Prostate gland (tissue), 2 donors: ENCODE measurements around the gene RASL10B. TPM values are rescaled to one million over a fixed set of nuclear protein-coding genes. Genes with fewer than 3 reads are reported as not detected.

Experiments
- DNase-seq: peaks from one replicate; pipeline ENCODE4 v3.0.0-alpha.2; 2019; ENCODE audit warnings: low spot score
- H3K27ac ChIP-seq, 2 donors: fragments of 200-600 bp; sonication (generic); 2 replicates each; pipeline ENCODE4 v1.5.1; 2017 to 2019
- H3K27me3 ChIP-seq: fragments of 200-600 bp; sonication (generic); replicated peaks from 2 replicates; pipeline ENCODE4 v1.5.1; 2019; ENCODE audit not compliant: insufficient read depth
- H3K36me3 ChIP-seq, 2 donors: fragments of 200-600 bp; sonication (generic); 1 replicate in 1 of 2; 2 replicates in 1 of 2; pipeline versions ENCODE4 v1.5.1 to v1.8.1; 2017 to 2019
- H3K4me1 ChIP-seq: fragments of 200-600 bp; sonication (generic); replicated peaks from 2 replicates; pipeline ENCODE4 v1.5.1; 2019
- H3K4me3 ChIP-seq, 2 donors: fragments of 200-600 bp; sonication (generic); 2 replicates each; pipeline ENCODE4 v1.5.1; 2017 to 2019
- H3K9me3 ChIP-seq: fragments of 200-600 bp; sonication (generic); 2 replicates; pipeline ENCODE4 v1.5.1; 2017
- POLR2A ChIP-seq: fragments of 450-650 bp; IDR thresholded peaks from one replicate; pipeline ENCODE4 v1.6.1; 2016; ENCODE audit warnings: antibody characterized with exemption, mild to moderate bottlenecking
- POLR2AphosphoS5 ChIP-seq: sonication (generic); formaldehyde crosslinking; IDR thresholded peaks from one replicate; pipeline ENCODE4 v1.6.1; 2017; ENCODE audit warnings: antibody characterized with exemption
- WGBS: methylation state at CpG from one replicate; pipeline ENCODE4 v1.1.5; 2018; 5-methylcytosine and 5-hydroxymethylcytosine counted together
- intact Hi-C: fragments of 100-400 bp; cut with DNase I; formaldehyde crosslinking; loops from one replicate; pipeline ENCODE4 v1.14.2; 2022
- total RNA-seq, 2 donors: library from RNA; depleted of rRNA; stranded (reverse); fragments of >200 nt; gene quantifications; one replicate each; pipeline ENCODE4 v1.1.0, GENCODE V29; 2016
- TF ChIP-seq, protein P1 (sequence below), 4 experiments: fragments of 200-600 bp in 2 of 4; fragments of 450-650 bp in 2 of 4; sonication (generic) in 2 of 4; IDR thresholded peaks; 1 replicate in 3 of 4; 2 replicates in 1 of 4; pipeline ENCODE4 v1.5.1; 2016 to 2019; ENCODE audit warnings: antibody characterized with exemption in 4 of 4, mild to moderate bottlenecking in 2 of 4, moderate library complexity in 2 of 4

RASL10B gene
- total RNA-seq, 2 donors from 2014 or later = 5.4 to 7.2 TPM

DNA sequence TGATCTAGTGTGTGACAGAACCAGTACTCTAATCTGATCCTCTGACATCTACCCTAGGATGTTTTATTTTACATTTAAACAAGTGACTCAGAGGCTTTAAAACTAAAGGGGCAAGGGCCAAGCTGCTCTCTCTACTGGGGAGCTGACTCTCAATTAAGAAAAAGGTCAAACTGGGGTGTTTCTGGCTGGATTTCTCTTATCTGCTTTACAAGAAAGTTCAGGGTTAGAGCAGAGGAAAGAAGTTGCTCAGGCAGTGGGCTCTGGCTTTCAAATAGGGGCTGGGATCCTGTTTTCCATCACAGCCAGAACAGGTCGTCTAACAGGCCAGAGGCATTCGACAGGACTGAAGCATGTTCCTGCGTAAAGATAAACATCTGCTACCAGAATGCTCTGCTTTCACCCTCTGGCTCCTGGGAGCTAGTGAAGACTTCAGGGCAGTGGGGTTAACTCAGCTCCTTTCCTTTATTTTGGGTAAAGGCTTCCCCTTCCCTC lies 55.5 kb downstream of the RASL10B start:
- H3K36me3 ChIP-seq = no peaks in the 10 kb centered on the region
- DNase-seq = no peak
- TF ChIP-seq, protein P1, sequence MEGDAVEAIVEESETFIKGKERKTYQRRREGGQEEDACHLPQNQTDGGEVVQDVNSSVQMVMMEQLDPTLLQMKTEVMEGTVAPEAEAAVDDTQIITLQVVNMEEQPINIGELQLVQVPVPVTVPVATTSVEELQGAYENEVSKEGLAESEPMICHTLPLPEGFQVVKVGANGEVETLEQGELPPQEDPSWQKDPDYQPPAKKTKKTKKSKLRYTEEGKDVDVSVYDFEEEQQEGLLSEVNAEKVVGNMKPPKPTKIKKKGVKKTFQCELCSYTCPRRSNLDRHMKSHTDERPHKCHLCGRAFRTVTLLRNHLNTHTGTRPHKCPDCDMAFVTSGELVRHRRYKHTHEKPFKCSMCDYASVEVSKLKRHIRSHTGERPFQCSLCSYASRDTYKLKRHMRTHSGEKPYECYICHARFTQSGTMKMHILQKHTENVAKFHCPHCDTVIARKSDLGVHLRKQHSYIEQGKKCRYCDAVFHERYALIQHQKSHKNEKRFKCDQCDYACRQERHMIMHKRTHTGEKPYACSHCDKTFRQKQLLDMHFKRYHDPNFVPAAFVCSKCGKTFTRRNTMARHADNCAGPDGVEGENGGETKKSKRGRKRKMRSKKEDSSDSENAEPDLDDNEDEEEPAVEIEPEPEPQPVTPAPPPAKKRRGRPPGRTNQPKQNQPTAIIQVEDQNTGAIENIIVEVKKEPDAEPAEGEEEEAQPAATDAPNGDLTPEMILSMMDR (IDR thresholded peaks at IDR 0.05) = no peak
- no peak for TF ChIP-seq POLR2AphosphoS5
- no peak for TF ChIP-seq POLR2A
- H3K9me3 ChIP-seq = no peaks in the 10 kb centered on the region
- no peak overlapping the region for H3K4me3 ChIP-seq
- WGBS = 9% methylated on average over 3 of the region's 3 CpGs
- H3K27me3 ChIP-seq = no peaks in the 10 kb centered on the region
- intact Hi-C loops = no loop called here
- H3K4me1 ChIP-seq = peaks cover 10% of the 10 kb centered on the region
- H3K27ac ChIP-seq = peak overlapping the region in 1 of 2 donors; percentile 38

DNA sequence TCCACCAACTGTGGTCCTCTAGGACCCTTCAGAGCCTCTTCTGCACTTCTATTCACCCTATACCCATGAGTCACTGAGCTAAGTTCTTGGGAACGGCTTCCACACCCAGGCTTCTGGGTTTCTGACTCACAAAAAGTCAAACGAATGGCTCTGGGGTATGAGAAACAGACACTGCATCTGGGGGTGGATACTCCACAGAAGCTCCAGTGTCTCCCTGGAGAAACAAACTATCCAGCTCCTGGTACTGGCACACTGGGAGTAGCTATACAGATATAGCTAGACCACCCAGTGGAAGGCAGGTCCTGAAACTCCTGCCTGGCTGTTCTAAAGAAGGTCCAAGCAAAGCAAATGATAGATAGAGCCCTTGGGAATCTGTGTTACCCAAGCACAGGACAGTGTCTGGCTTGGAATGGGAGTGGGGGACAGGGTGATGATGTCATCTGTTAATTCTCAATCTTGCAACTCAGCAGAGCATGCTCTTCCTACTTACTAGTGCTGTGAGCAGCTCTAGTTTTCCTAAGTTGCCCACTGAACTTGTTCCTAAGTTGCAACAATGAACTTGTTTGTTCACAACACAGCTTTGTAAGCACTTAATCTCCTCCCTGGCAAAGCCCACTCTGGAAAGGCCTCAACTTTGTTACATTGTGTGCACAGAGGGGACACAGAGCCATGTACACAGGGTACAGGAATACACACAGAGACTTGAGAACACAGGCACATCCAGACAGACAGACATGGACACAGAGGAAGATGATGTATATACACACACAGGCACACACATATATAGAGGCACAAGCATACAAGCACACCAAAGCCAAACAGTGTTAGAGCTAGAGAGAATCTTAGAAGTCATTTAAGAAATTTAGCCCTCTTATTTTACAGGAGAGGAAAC lies 57.3 kb downstream of the RASL10B start:
- no peak for TF ChIP-seq POLR2A
- TF ChIP-seq, protein P1 (IDR thresholded peaks at IDR 0.05) = no peak
- no peak for TF ChIP-seq POLR2AphosphoS5
- Histone ChIP-seq H3K4me3 (no peak overlapping the region), H3K27ac (no peak overlapping the region), H3K4me1 (peaks cover 3% of the 10 kb centered on the region), H3K27me3 (no peaks in the 10 kb centered on the region), H3K9me3 (no peaks in the 10 kb centered on the region), H3K36me3 (no peaks in the 10 kb centered on the region)
- intact Hi-C loops = no loop called here
- 43% methylated on average over 2 of the region's 2 CpGs for WGBS
- DNase-seq = no peak

DNA sequence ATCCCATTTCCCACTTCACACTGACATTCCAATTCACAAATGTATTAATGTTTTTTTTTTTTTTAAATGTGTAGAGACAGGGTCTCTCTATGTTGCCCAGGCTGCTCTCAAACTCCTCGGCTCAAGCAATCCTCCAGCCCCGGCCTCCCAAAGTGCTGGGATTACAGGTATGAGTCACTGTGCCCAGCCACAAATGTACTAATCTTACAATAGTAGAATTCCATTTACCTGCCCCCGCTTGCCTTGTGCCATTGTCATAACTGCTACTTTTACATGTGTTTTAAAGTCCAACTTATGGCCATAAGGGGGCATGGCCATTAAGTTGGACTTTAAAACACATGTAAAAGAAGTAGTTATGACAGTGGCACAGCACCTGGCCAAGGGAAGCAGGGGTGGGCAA lies 59.4 kb downstream of the RASL10B start:
- Histone ChIP-seq H3K4me1 (no peaks in the 10 kb centered on the region), H3K27me3 (no peaks in the 10 kb centered on the region), H3K4me3 (no peak overlapping the region), H3K27ac (no peak overlapping the region), H3K9me3 (no peaks in the 10 kb centered on the region), H3K36me3 (no peaks in the 10 kb centered on the region)
- no peak for DNase-seq
- TF ChIP-seq POLR2A = no peak
- TF ChIP-seq, protein P1 (IDR thresholded peaks at IDR 0.05) = no peak
- TF ChIP-seq POLR2AphosphoS5 = no peak
- intact Hi-C loops = no loop called here
- 93% methylated on average over 3 of the region's 3 CpGs for WGBS

DNA sequence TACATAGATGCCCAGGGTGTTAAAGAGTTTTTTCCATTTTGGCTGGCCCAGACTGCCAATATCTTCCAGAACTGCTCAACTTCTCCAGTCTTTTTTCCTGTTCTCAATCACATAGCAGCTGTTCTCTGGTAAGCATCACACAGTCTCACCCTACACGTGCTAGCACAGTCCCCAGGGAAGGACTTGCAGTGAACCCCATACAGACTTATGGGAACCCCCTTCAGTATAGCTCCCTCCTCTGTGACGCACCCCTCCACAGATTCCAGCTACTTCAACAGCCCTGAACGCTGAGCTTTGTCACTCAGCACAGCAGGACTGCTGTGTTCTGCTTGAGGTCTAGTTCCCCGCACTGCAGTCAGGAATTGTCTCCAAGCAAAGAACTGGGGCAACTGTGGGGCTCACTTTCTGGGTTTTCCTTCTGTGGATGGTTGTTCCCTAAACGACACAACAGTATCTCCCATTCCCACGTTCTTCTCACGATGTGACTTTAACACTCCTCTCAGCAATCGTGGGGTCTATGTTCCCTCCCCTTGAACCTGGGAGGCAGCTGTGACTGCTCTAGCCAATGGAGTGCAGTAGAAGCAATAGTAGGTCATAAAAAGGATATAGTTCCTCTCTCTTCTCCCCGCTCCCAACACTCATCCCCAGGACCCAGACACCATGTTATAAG lies 60.4 kb downstream of the RASL10B start:
- no peak overlapping the region for H3K4me3 ChIP-seq
- intact Hi-C loops = no loop called here
- H3K27ac ChIP-seq = no peak overlapping the region
- no peaks in the 10 kb centered on the region for H3K9me3 ChIP-seq
- WGBS = 56% methylated on average over 9 of the region's 9 CpGs
- no peaks in the 10 kb centered on the region for H3K4me1 ChIP-seq
- DNase-seq = no peak
- TF ChIP-seq, protein P1 (IDR thresholded peaks at IDR 0.05) = no peak
- TF ChIP-seq POLR2AphosphoS5 = no peak
- TF ChIP-seq POLR2A = no peak
- H3K36me3 ChIP-seq = no peaks in the 10 kb centered on the region
- no peaks in the 10 kb centered on the region for H3K27me3 ChIP-seq

Other genes starting within 250 kb of the RASL10B start
- 1 to 10 TPM in 1 of 2 donors, under 1 TPM in 1; 0.23 to 1.2 TPM for gene SLFN12L, start 194.0 kb upstream of the RASL10B start, total RNA-seq
- not detected for gene SLFN14, start 170.8 kb upstream of the RASL10B start, total RNA-seq
- gene PEX12, start 153.1 kb upstream of the RASL10B start, total RNA-seq = 10 to 100 TPM in 1 of 2 donors, 1 to 10 TPM in 1; 9.4 to 11.6 TPM
- gene AP2B1, start 144.3 kb upstream of the RASL10B start, total RNA-seq = 10 to 100 TPM; 66.8 to 92.9 TPM
- not detected for gene GAS2L2, start 21.6 kb downstream of the RASL10B start, total RNA-seq
- 10 to 100 TPM in 1 of 2 donors, not detected in 1; 15.8 TPM for gene C17orf50, start 29.2 kb downstream of the RASL10B start, total RNA-seq
- 100 to 1,000 TPM in 1 of 2 donors, 10 to 100 TPM in 1; 12.8 to 146 TPM for gene MMP28, start 64.0 kb downstream of the RASL10B start, total RNA-seq
- 10 to 100 TPM; 57.2 to 86.1 TPM for gene TAF15, start 77.8 kb downstream of the RASL10B start, total RNA-seq
- under 1 TPM in 1 of 2 donors, not detected in 1; 0.40 TPM for gene HEATR9, start 137.3 kb downstream of the RASL10B start, total RNA-seq
- gene CCL5, start 148.7 kb downstream of the RASL10B start, total RNA-seq = 1 to 10 TPM; 1.2 to 4.5 TPM
- 1 to 10 TPM in 1 of 2 donors, not detected in 1; 2.4 TPM for gene RDM1, start 199.1 kb downstream of the RASL10B start, total RNA-seq
- gene LYZL6, start 212.1 kb downstream of the RASL10B start, total RNA-seq = 1 to 10 TPM in 1 of 2 donors, not detected in 1; 4.4 TPM
- not detected for gene CCL16, start 249.9 kb downstream of the RASL10B start, total RNA-seq